ENCODE measurements around the gene C9orf78. TPM values are rescaled to one million over a fixed set of nuclear protein-coding genes. Genes with fewer than 3 reads are reported as not detected.

Gene C9orf78
- total RNA-seq, 6 donors from 2014 or later, result 17.8 to 66.6 (median 36.5) TPM

DNA sequence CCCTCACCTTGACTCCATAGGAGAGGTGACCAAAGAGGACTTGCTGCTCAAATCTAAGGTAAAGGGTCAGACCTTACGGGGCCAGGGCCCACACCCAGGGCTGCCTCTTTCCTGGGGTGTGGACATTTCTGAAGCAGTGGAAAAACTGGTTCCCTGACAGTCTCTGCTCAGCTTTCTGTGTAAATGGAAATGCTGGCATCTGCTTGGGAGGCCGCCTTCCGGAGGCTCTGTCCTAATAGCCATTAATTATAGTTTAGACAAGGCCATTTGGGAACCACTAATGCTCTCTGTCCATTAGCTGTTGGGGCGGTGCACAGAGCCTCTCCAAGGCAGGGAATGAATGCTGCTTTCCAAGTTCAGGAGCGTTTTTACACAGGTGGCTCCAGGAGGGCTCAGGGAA is 17.5 kb upstream of the C9orf78 start:
- ATAC-seq (ENCODE audit: low FRiP score in 2 of 2), result no peak
- 56 to 74% methylated on average over 3 to 5 of the region's 5 CpGs for WGBS, 2 donors
- Histone ChIP-seq H3K4me1 (no peaks in the 10 kb centered on the region), H3K9me3 (no peaks in the 10 kb centered on the region), H3K27ac (peak overlapping the region in 1 of 4 donors; percentile 11), H3K36me3 (peaks cover 14 to 73% (median 40%) of the 10 kb centered on the region in 4 donors), H3K27me3 (no peaks in the 10 kb centered on the region), H3K4me3 (no peak overlapping the region)
- no peak for DNase-seq
- TF ChIP-seq, protein P1, sequence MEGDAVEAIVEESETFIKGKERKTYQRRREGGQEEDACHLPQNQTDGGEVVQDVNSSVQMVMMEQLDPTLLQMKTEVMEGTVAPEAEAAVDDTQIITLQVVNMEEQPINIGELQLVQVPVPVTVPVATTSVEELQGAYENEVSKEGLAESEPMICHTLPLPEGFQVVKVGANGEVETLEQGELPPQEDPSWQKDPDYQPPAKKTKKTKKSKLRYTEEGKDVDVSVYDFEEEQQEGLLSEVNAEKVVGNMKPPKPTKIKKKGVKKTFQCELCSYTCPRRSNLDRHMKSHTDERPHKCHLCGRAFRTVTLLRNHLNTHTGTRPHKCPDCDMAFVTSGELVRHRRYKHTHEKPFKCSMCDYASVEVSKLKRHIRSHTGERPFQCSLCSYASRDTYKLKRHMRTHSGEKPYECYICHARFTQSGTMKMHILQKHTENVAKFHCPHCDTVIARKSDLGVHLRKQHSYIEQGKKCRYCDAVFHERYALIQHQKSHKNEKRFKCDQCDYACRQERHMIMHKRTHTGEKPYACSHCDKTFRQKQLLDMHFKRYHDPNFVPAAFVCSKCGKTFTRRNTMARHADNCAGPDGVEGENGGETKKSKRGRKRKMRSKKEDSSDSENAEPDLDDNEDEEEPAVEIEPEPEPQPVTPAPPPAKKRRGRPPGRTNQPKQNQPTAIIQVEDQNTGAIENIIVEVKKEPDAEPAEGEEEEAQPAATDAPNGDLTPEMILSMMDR (IDR thresholded peaks at IDR 0.05), result no peak
- no peak for TF ChIP-seq POLR2A (IDR thresholded peaks at IDR 0.05)
- TF ChIP-seq EP300 (IDR thresholded peaks at IDR 0.05), result no peak
- TF ChIP-seq POLR2AphosphoS5 (IDR thresholded peaks at IDR 0.05), result no peak

DNA sequence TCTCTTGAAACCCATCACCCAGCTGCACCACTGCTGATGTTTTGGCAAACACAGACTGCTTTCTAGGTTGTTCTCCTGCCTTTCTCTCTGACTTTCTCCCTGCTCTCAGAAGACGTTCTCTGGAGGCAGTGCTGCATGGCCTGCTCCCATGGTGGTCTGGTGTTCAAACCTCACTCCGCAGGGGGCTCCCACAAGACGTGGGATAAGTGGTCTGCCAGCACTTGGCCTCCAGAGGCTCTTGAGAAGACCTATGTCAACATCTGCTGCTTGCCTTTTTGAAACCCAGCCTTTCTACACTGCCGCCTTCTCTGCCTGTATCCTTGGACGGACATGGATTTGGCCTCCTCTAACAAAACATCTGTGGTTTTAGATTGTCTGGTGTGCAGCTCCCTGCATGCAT is 16.7 kb upstream of the C9orf78 start:
- Histone ChIP-seq H3K4me3 (no peak overlapping the region), H3K4me1 (no peaks in the 10 kb centered on the region), H3K27me3 (no peaks in the 10 kb centered on the region), H3K36me3 (peaks cover 14 to 66% (median 36%) of the 10 kb centered on the region in 4 donors), H3K9me3 (no peaks in the 10 kb centered on the region), H3K27ac (no peak overlapping the region)
- 77 to 78% methylated on average over 5 of the region's 5 CpGs for WGBS, 2 donors
- TF ChIP-seq EP300 (IDR thresholded peaks at IDR 0.05), result no peak
- TF ChIP-seq, protein P1 (IDR thresholded peaks at IDR 0.05), result no peak
- TF ChIP-seq POLR2AphosphoS5 (IDR thresholded peaks at IDR 0.05), result no peak
- TF ChIP-seq POLR2A (IDR thresholded peaks at IDR 0.05), result no peak
- DNase-seq, result no peak
- ATAC-seq (ENCODE audit: low FRiP score in 2 of 2), result no peak

DNA sequence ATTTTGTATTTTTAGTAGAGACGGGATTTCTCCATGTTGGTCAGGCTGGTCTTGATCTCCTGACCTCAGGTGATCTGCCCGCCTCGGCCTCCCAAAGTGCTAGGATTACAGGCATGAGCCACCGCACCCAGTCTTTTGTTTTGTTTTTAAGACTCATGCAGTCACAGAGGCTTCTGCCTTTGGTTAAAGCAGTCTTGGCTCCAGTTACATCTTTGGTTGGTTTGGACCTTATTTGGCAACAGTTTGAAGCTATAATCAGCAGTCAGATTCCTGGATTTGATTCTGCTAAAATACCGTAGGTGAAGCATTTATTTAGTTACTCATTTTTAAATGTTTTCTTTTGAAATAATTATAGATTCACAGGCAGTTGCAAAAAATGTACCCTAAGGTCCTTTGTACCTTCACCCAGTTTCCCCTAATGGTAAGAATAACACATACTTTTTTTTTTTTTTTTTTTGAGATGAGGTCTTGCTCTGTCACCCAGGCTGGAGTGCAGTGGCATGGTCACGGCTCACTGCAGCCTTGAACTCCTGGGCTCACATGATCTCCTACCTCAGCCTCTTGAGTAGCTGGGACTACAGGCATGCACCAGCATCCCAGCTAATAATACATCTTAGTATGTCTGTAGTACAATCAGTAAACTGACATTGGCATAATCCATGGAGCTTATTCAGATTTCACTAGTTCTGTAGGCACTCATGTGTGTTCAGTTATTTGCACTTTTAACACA is 15.9 kb upstream of the C9orf78 start:
- DNase-seq (no peak), ATAC-seq (ENCODE audit: low FRiP score in 2 of 2) (no peak)
- TF ChIP-seq POLR2A (IDR thresholded peaks at IDR 0.05) (no peak), EP300 (IDR thresholded peaks at IDR 0.05) (no peak), POLR2AphosphoS5 (IDR thresholded peaks at IDR 0.05) (no peak)
- TF ChIP-seq, protein P1 (IDR thresholded peaks at IDR 0.05), result no peak
- Histone ChIP-seq H3K4me3 (no peak overlapping the region), H3K4me1 (no peaks in the 10 kb centered on the region), H3K27me3 (no peaks in the 10 kb centered on the region), H3K9me3 (no peaks in the 10 kb centered on the region), H3K36me3 (peaks cover 14 to 57% (median 32%) of the 10 kb centered on the region in 4 donors), H3K27ac (no peak overlapping the region)
- 87 to 93% methylated on average over 6 of the region's 6 CpGs for WGBS, 2 donors

- H3K4me1 ChIP-seq, result peaks cover 0 to 3% (median 0%) of the 10 kb centered on the region in 4 donors
- H3K4me3 ChIP-seq, result no peak overlapping the region
- ATAC-seq (ENCODE audit: low FRiP score in 2 of 2) (no peak), DNase-seq (no peak)
- no peak overlapping the region for H3K27ac ChIP-seq
- H3K9me3 ChIP-seq, result no peaks in the 10 kb centered on the region
- 82 to 85% methylated on average over 6 of the region's 6 CpGs for WGBS, 2 donors
- TF ChIP-seq, protein P1 (IDR thresholded peaks at IDR 0.05), result no peak
- no peak for TF ChIP-seq EP300 (IDR thresholded peaks at IDR 0.05)
- TF ChIP-seq POLR2AphosphoS5 (IDR thresholded peaks at IDR 0.05), result no peak
- no peak for TF ChIP-seq POLR2A (IDR thresholded peaks at IDR 0.05)
- H3K36me3 ChIP-seq, result peaks cover 14 to 49% (median 32%) of the 10 kb centered on the region in 4 donors
- H3K27me3 ChIP-seq, result no peaks in the 10 kb centered on the region
Measured at GRCh38 chr9:129849901-129850300, 14.8 kb upstream of the C9orf78 start.

Measured in upper lobe of left lung (tissue), 6 donors.